ENCODE data around the gene ST8SIA5.

Gene ST8SIA5

DNA sequence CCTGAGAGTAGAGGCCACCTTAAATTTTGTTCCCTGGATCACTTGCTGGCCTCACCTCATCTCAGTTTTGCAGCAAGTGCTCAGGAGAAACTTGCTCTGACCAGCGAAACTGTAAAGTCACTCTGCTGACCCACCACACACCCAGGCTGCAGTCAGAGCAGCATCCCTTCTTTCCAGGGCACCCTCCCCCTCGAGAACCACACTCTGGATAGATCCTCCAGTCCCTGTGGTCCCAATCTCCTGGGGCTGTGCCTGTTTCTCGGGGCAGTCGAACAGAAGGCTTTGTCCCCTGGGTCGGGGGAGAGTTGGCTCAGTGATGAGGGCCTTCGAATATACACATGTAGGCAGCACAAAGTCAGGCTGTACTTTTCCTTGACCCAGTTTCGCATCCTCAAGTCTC is 18.4 kb downstream of the ST8SIA5 start:
- H3K4me3 ChIP-seq (ENCODE audit: low read length): no peak overlapping the region
- no peaks in the 10 kb centered on the region for H3K79me2 ChIP-seq (ENCODE audit: control insufficient read depth, low read length)
- peaks cover 9% of the 10 kb centered on the region; the same call in 1 of the 2 replicates for H3K27me3 ChIP-seq (ENCODE audit: control insufficient read depth, low read length)
- H4K20me1 ChIP-seq (ENCODE audit: control insufficient read depth, insufficient read depth, low read depth, low read length): no peaks in the 10 kb centered on the region; the same call in 1 of the 2 replicates
- TF ChIP-seq, protein P1, sequence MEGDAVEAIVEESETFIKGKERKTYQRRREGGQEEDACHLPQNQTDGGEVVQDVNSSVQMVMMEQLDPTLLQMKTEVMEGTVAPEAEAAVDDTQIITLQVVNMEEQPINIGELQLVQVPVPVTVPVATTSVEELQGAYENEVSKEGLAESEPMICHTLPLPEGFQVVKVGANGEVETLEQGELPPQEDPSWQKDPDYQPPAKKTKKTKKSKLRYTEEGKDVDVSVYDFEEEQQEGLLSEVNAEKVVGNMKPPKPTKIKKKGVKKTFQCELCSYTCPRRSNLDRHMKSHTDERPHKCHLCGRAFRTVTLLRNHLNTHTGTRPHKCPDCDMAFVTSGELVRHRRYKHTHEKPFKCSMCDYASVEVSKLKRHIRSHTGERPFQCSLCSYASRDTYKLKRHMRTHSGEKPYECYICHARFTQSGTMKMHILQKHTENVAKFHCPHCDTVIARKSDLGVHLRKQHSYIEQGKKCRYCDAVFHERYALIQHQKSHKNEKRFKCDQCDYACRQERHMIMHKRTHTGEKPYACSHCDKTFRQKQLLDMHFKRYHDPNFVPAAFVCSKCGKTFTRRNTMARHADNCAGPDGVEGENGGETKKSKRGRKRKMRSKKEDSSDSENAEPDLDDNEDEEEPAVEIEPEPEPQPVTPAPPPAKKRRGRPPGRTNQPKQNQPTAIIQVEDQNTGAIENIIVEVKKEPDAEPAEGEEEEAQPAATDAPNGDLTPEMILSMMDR (IDR thresholded peaks at IDR 0.05; ENCODE audit: low read depth, low read length, poor library complexity, severe bottlenecking): no peak
- TF ChIP-seq EZH2phosphoT487 (IDR thresholded peaks at IDR 0.05; ENCODE audit: borderline replicate concordance, low read length): no peak
- H3K4me1 ChIP-seq (ENCODE audit: control insufficient read depth, low read length): no peaks in the 10 kb centered on the region
- no peak overlapping the region for H3K4me2 ChIP-seq (ENCODE audit: low read length)
- no peaks in the 10 kb centered on the region for H3K9me2 ChIP-seq (replicated peaks; ENCODE audit: control insufficient read depth, low read length)
- no peaks in the 10 kb centered on the region for H3K36me3 ChIP-seq (ENCODE audit: control insufficient read depth, low read length)
- H3K27ac ChIP-seq (ENCODE audit: low read depth, low read length): no peak overlapping the region
- peaks cover 13% of the 10 kb centered on the region for H3K9me3 ChIP-seq (ENCODE audit: control insufficient read depth, insufficient read depth, low read length)
- H3F3A ChIP-seq (ENCODE audit: control insufficient read depth, insufficient read depth): no peaks in the 10 kb centered on the region

DNA sequence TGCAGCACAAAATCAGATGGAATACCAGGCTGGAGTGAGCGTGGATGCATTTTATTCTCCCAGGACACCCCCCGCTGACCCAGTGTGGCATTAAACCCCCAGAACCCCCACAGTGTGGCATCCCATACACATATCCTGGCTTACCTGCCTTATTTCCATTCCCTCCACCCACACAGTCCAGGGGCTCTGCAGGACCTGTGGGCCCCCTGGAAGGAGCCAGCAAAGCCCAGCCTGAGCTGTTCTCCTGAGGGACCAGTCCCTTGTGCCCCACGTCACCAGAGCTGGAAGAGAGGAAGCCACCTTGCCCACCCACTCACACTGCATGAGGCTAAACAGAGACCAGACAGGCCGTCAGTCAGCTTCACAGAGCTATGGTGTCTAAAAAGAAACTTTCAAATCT is 20.1 kb downstream of the ST8SIA5 start:
- Histone ChIP-seq H3F3A (ENCODE audit: control insufficient read depth, insufficient read depth) (no peaks in the 10 kb centered on the region), H4K20me1 (ENCODE audit: control insufficient read depth, insufficient read depth, low read depth, low read length) (no peaks in the 10 kb centered on the region; the same call in 1 of the 2 replicates), H3K79me2 (ENCODE audit: control insufficient read depth, low read length) (no peaks in the 10 kb centered on the region), H3K36me3 (ENCODE audit: control insufficient read depth, low read length) (no peaks in the 10 kb centered on the region), H3K9me3 (ENCODE audit: control insufficient read depth, insufficient read depth, low read length) (peaks cover 13% of the 10 kb centered on the region), H3K4me1 (ENCODE audit: control insufficient read depth, low read length) (no peaks in the 10 kb centered on the region), H3K27ac (ENCODE audit: low read depth, low read length) (no peak overlapping the region), H3K9me2 (replicated peaks; ENCODE audit: control insufficient read depth, low read length) (no peaks in the 10 kb centered on the region), H3K4me2 (ENCODE audit: low read length) (no peak overlapping the region), H3K4me3 (ENCODE audit: low read length) (no peak overlapping the region), H3K27me3 (ENCODE audit: control insufficient read depth, low read length) (peaks cover 7% of the 10 kb centered on the region; the same call in 1 of the 2 replicates)
- TF ChIP-seq EZH2phosphoT487 (IDR thresholded peaks at IDR 0.05; ENCODE audit: borderline replicate concordance, low read length): no peak
- TF ChIP-seq, protein P1 (IDR thresholded peaks at IDR 0.05; ENCODE audit: low read depth, low read length, poor library complexity, severe bottlenecking): no peak

DNA sequence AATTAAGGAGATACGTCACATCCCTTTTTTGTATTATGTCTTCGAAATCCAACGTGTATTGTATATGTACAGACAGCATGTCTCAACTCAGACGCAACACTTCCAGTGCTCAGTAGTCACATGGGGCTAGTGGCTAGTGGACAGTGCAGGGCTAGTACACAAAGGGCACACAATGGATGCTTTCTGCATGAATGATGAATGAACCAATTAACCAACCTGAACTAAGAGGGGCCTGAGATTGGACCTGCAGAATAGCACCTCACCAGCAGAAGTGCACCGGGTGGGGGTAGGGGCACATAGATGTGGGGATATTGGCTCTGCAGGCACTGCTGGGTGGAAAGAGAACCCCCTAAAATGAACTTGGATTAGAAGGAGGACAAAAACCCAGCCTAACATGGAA is 20.7 kb downstream of the ST8SIA5 start:
- TF ChIP-seq, protein P1 (IDR thresholded peaks at IDR 0.05; ENCODE audit: low read depth, low read length, poor library complexity, severe bottlenecking): no peak
- no peak for TF ChIP-seq EZH2phosphoT487 (IDR thresholded peaks at IDR 0.05; ENCODE audit: borderline replicate concordance, low read length)
- H3K4me1 ChIP-seq (ENCODE audit: control insufficient read depth, low read length): no peaks in the 10 kb centered on the region
- H3K27ac ChIP-seq (ENCODE audit: low read depth, low read length): no peak overlapping the region
- no peaks in the 10 kb centered on the region for H3F3A ChIP-seq (ENCODE audit: control insufficient read depth, insufficient read depth)
- H3K27me3 ChIP-seq (ENCODE audit: control insufficient read depth, low read length): peaks cover 7% of the 10 kb centered on the region; the same call in 1 of the 2 replicates
- H3K36me3 ChIP-seq (ENCODE audit: control insufficient read depth, low read length): no peaks in the 10 kb centered on the region
- H3K4me2 ChIP-seq (ENCODE audit: low read length): no peak overlapping the region
- no peaks in the 10 kb centered on the region; the same call in 1 of the 2 replicates for H4K20me1 ChIP-seq (ENCODE audit: control insufficient read depth, insufficient read depth, low read depth, low read length)
- peaks cover 10% of the 10 kb centered on the region for H3K9me3 ChIP-seq (ENCODE audit: control insufficient read depth, insufficient read depth, low read length)
- H3K79me2 ChIP-seq (ENCODE audit: control insufficient read depth, low read length): no peaks in the 10 kb centered on the region
- H3K4me3 ChIP-seq (ENCODE audit: low read length): no peak overlapping the region
- H3K9me2 ChIP-seq (replicated peaks; ENCODE audit: control insufficient read depth, low read length): no peaks in the 10 kb centered on the region
